SJCRH30 (cell line): ENCODE measurements around the gene CGB3. TPM values are rescaled to one million over a fixed set of nuclear protein-coding genes. Genes with fewer than 3 reads are reported as not detected.
A peak's percentile ranks its signal among the peaks of the same experiment; 100 is the strongest.
"Not testable (repeated sequence)": the region's sequence is repeated elsewhere in the genome, so short reads cannot be mapped to it uniquely, and the experiment has no call there.

Source experiments
- DNase-seq, 2 experiments: peaks; one replicate each; pipeline ENCODE4 v3.0.0-alpha.2; 2015 to 2020
- H3K27ac ChIP-seq: fragments of 250-450 bp; sonication (Bioruptor Pico); 2 replicates; pipeline ENCODE4 v1.5.1; 2020; ENCODE audit warnings: mild to moderate bottlenecking, moderate library complexity
- H3K27me3 ChIP-seq: fragments of 250-450 bp; sonication (Bioruptor Pico); 2 replicates; pipeline ENCODE4 v1.5.1; 2020; ENCODE audit warnings: mild to moderate bottlenecking, moderate library complexity
- H3K36me3 ChIP-seq: fragments of 250-450 bp; sonication (Bioruptor Pico); 2 replicates; pipeline ENCODE4 v1.5.1; 2020; ENCODE audit warnings: mild to moderate bottlenecking, moderate library complexity
- H3K4me1 ChIP-seq: fragments of 250-450 bp; sonication (Bioruptor Pico); 2 replicates; pipeline ENCODE4 v1.5.1; 2020; ENCODE audit warnings: mild to moderate bottlenecking, moderate library complexity
- H3K4me3 ChIP-seq: fragments of 250-450 bp; sonication (Bioruptor Pico); 2 replicates; pipeline ENCODE4 v1.5.1; 2020; ENCODE audit warnings: mild to moderate bottlenecking, moderate library complexity
- H3K9me3 ChIP-seq: fragments of 250-450 bp; sonication (Bioruptor Pico); replicated peaks from 2 replicates; pipeline ENCODE4 v1.5.1; 2020; ENCODE audit warnings: mild to moderate bottlenecking, moderate library complexity
- total RNA-seq: library from RNA; depleted of rRNA; stranded (reverse); fragments of >200 nt; shearing (Covaris generic); gene quantifications from 2 replicates; pipeline ENCODE4 v1.2.3, GENCODE V29; 2014

CGB3 gene
- total RNA-seq, 1 experiment from 2014 or later = not detected

- DNase-seq = peak; percentile 30 to 45
- Histone ChIP-seq H3K4me1 (no peaks in the 10 kb centered on the region), H3K36me3 (no peaks in the 10 kb centered on the region), H3K9me3 (no peaks in the 10 kb centered on the region), H3K4me3 (peak overlapping the region; percentile 48), H3K27ac (no peak overlapping the region), H3K27me3 (no peaks in the 10 kb centered on the region)
Observed at GRCh38 chr19:49056101-49056901, 32.2 kb upstream of the CGB3 start.

GRCh38 chr19:49050376-49051033, 26.4 kb upstream of the CGB3 start:
- not testable (repeated sequence) for H3K9me3 ChIP-seq, H3K4me1 ChIP-seq, H3K4me3 ChIP-seq, H3K27ac ChIP-seq, H3K36me3 ChIP-seq, DNase-seq, H3K27me3 ChIP-seq

DNA sequence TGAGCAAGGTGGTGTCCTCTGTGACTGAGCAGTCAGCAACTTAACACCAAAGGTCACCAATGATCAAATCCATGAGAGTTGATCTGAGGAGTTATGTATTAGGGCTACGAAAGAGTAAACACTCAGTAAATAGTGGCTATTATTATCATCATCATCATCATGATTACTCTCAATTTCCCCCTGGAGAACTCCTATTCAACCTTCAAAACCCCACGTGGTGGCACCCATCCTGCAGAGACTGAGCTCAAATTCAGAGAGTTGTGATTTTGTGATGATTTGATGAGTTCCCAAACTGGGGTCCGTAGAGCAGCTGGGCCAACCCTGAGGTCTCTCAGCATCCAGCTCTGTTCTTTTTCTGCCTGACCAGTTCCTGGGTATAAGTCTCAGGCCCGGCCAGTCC, 25.7 kb upstream of the CGB3 start:
- DNase-seq, H3K27me3 ChIP-seq, H3K4me1 ChIP-seq, H3K4me3 ChIP-seq, H3K27ac ChIP-seq, H3K9me3 ChIP-seq, H3K36me3 ChIP-seq: not testable (repeated sequence)

- not testable (repeated sequence) for H3K27me3 ChIP-seq, H3K4me1 ChIP-seq, H3K36me3 ChIP-seq, H3K27ac ChIP-seq, H3K9me3 ChIP-seq, DNase-seq, H3K4me3 ChIP-seq
Observed at GRCh38 chr19:49049011-49049410, 24.9 kb upstream of the CGB3 start, which contains the start of gene CGB8. CGB8 (minus strand) TSS chr19:49049111; CDS start chr19:49048739, 372 bp downstream.

- H3K4me1 ChIP-seq, H3K27me3 ChIP-seq: not testable (repeated sequence)
Observed at GRCh38 chr19:49043548-49043947, 19.4 kb upstream of the CGB3 start, which contains the start of gene CGB5. CGB5 (plus strand) TSS chr19:49043848; CDS start chr19:49044210, 362 bp downstream.

DNA sequence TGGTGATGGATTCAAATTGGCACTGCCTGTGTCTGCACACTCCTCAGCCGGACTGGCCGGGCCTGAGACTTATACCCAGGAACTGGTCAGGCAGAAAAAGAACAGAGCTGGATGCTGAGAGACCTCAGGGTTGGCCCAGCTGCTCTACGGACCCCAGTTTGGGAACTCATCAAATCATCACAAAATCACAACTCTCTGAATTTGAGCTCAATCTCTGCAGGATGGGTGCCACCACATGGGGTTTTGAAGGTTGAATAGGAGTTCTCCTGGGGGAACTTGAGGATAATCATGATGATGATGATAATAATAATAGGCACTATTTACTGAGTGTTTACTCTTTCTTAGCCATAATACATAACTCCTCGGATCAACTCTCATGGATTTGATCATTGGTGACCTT, 18.5 kb upstream of the CGB3 start:
- H3K4me3 ChIP-seq, DNase-seq, H3K36me3 ChIP-seq, H3K9me3 ChIP-seq, H3K4me1 ChIP-seq, H3K27me3 ChIP-seq, H3K27ac ChIP-seq: not testable (repeated sequence)

More at GRCh38 chr19:49043548-49043947, 19.4 kb upstream of the CGB3 start, which contains the start of gene CGB5:
- H3K27ac ChIP-seq, H3K36me3 ChIP-seq, DNase-seq, H3K9me3 ChIP-seq, H3K4me3 ChIP-seq: not testable (repeated sequence)

- Histone ChIP-seq H3K36me3 (no peaks in the 10 kb centered on the region), H3K27ac (no peak overlapping the region), H3K4me3 (no peak overlapping the region), H3K4me1 (0 out of 2 replicates have a peak, but pooled peaks cover 5% of the 10 kb centered on the region), H3K27me3 (no peaks in the 10 kb centered on the region), H3K9me3 (no peaks in the 10 kb centered on the region)
- no peak for DNase-seq
Observed at GRCh38 chr19:49042177-49042576, 18.0 kb upstream of the CGB3 start.

DNA sequence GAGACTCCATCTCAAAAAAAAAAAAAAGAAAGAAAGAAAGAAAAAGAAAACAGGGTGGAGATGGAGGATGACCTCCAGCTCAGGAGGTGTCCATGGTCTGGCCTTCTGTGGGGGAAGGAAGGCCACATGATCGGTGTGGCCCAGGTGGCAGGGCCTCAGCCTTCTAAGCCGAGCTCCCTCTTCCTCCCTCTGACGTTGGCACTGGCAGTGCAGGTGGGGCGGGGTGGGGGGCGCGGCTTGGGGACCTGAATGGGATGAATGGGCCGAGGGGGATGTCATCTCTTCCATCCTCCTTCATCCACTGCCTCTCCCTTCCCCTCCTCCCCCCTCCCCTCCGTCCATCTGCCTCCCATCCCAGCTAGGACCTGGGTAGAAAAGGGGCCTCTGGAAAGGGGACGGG, 15.6 kb upstream of the CGB3 start:
- not testable (repeated sequence) for H3K27me3 ChIP-seq, H3K4me3 ChIP-seq, H3K27ac ChIP-seq, H3K36me3 ChIP-seq, H3K4me1 ChIP-seq, H3K9me3 ChIP-seq, DNase-seq

DNA sequence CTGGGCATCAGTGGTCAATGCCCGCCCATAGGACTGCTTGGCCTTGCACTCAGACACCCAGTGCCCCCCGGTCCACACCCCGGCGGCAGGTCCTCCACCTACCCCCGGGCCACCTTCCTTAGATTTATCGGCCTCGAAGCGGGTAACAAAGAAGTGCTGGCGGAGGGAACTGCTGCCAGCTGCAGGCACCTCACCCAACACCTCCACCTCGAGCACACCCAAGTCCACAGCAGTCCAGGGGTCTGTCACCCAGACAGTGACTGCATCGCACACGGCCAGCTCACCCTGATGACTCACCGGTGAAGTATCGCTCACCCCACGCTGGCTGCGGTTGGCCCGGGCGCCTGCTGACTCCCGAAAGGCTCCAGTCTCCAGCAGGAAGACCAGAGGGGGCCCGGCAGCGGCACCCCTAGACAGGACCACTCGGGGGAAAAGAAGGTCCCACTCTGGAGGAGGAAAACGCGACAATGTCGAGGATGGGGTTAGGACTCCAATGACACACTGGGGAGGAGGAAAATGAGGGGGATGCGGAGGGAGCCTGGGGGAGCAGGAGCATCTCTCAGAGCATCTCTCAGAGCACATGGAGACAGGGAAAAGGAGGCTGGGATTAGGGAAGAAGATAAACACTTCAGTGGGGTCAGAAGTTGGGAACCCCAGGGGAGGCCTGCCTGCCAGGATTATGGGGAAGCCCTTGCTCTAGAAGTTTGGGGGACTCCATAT, 14.6 kb upstream of the CGB3 start:
- peak; percentile 51 to 61 for DNase-seq
- not testable (repeated sequence) for H3K4me3 ChIP-seq, H3K4me1 ChIP-seq, H3K9me3 ChIP-seq, H3K27me3 ChIP-seq, H3K36me3 ChIP-seq, H3K27ac ChIP-seq

GRCh38 chr19:49038111-49038510, 14.0 kb upstream of the CGB3 start:
- H3K36me3 ChIP-seq, H3K4me1 ChIP-seq, H3K4me3 ChIP-seq, H3K27me3 ChIP-seq, DNase-seq, H3K9me3 ChIP-seq, H3K27ac ChIP-seq: not testable (repeated sequence)

GRCh38 chr19:49036815-49037214, 12.7 kb upstream of the CGB3 start, which contains the start of gene CGB1:
CGB1 (minus strand) TSS chr19:49036895; CDS start chr19:49036711, 184 bp downstream.
- H3K27me3 ChIP-seq, H3K36me3 ChIP-seq, H3K27ac ChIP-seq, H3K4me1 ChIP-seq, H3K9me3 ChIP-seq, H3K4me3 ChIP-seq: not testable (repeated sequence)
- DNase-seq = peak; percentile 40 to 43

DNA sequence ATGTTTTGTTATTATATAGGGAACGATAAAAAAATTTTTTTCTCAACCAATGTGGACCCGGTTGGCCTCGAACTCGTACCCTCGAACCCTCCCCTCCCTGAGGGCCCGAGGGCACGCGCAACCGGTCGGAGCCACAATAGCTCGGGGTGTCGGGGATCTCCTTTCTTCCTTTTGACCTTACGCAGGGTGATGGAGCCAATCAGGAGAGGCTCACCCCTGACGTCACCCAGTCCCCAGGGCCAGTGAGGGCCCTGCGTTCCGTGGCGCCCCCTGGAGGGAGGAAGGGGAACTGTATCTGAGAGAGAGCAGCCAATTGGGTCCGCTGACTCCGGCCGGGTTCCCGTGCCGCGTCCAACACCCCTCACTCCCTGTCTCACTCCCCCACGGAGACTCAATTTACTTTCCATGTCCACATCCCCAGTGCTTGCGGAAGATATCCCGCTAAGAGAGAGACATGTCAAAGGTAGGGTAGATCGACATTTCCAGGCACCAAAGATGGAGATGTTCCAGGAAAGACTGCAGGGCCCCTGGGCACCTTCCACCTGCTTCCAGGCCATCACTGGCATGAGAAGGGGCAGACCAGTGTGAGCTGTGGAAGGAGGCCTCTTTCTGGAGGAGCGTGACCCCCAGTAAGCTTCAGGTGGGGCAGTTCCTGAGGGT, 7.6 kb upstream of the CGB3 start, which contains the start of gene CGB2:
CGB2 (plus strand) TSS at position 249 of the 660 bp plus-strand sequence; CDS start at position 455, 206 bp downstream.
- not testable (repeated sequence) for H3K27me3 ChIP-seq, H3K4me1 ChIP-seq, H3K27ac ChIP-seq, H3K36me3 ChIP-seq, H3K4me3 ChIP-seq, H3K9me3 ChIP-seq
- peak in 1 of 2 experiments; percentile 41 for DNase-seq

DNA sequence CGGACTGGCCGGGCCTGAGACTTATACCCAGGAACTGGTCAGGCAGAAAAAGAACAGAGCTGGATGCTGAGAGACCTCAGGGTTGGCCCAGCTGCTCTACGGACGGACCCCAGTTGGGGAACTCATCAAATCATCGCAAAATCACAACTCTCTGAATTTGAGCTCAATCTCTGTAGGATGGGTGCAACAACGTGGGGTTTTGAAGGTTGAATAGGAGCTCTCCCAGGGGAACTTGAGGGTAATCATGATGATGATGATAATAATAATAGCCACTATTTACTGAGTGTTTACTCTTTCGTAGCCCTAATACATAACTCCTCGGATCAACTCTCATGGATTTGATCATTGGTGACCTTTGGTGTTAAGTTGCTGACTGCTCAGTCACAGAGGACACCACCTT, 6.2 kb upstream of the CGB3 start:
- DNase-seq, H3K4me1 ChIP-seq, H3K27ac ChIP-seq, H3K4me3 ChIP-seq, H3K9me3 ChIP-seq, H3K36me3 ChIP-seq, H3K27me3 ChIP-seq: not testable (repeated sequence)

- not testable (repeated sequence) for H3K4me1 ChIP-seq, H3K27me3 ChIP-seq, DNase-seq, H3K9me3 ChIP-seq, H3K36me3 ChIP-seq, H3K4me3 ChIP-seq, H3K27ac ChIP-seq
Observed at GRCh38 chr19:49029749-49030148, 5.6 kb upstream of the CGB3 start.
